Measurements from ENCODE around the gene HIPK1.

- TF ChIP-seq POLR2A (IDR thresholded peaks at IDR 0.05), result no peak
- no peak for TF ChIP-seq CTCF (IDR thresholded peaks at IDR 0.05)
Measured at GRCh38 chr1:113972954-113973353, 43.8 kb downstream of the HIPK1 start.

All from suprapubic skin (tissue), 3 donors.